Mucosa of descending colon (tissue), 3 donors: ENCODE measurements around the gene TSEN34. TPM values are rescaled to one million over a fixed set of nuclear protein-coding genes. Genes with fewer than 3 reads are reported as not detected.
"Not testable (repeated sequence)": the region's sequence is repeated elsewhere in the genome, so short reads cannot be mapped to it uniquely, and the experiment has no call there.

Source experiments
- ATAC-seq: fragments of 200-7000 bp; cut with Tn5 transposase; one replicate; pipeline ENCODE4 v1.9.1; 2020; ENCODE audit warnings: mild to moderate bottlenecking, moderate library complexity
- DNase-seq, 3 donors: peaks; one replicate each; pipeline ENCODE4 v3.0.0-alpha.2; 2020
- H3K36me3 ChIP-seq: fragments of 200-600 bp; one replicate; pipeline ENCODE4 v1.8.0; 2021; ENCODE audit warnings: low read depth, mild to moderate bottlenecking
- H3K4me1 ChIP-seq: fragments of 200-600 bp; one replicate; pipeline ENCODE4 v1.8.0; 2021; ENCODE audit warnings: low read depth, mild to moderate bottlenecking
- H3K4me3 ChIP-seq: fragments of 200-600 bp; one replicate; pipeline ENCODE4 v1.8.0; 2021; ENCODE audit warnings: mild to moderate bottlenecking
- H3K9me3 ChIP-seq: fragments of 200-600 bp; one replicate; pipeline ENCODE4 v1.8.0; 2021; ENCODE audit warnings: mild to moderate bottlenecking
- intact Hi-C, 2 donors: fragments of 100-400 bp; cut with DNase I in 1 of 2; cut with micrococcal nuclease in 1 of 2; formaldehyde crosslinking; loops; one replicate each; pipeline versions ENCODE4 v1.11.0 to v1.11.1; 2022; cut with DNase I, micrococcal nuclease
- total RNA-seq, 3 donors: library from RNA; stranded (reverse); fragmentation: NEBNext Ultra II Directional in 2 of 3; extraction: Animal tissue kit (Norgen Biotek cat#: 25700) in 2 of 3; gene quantifications; one replicate each; pipeline versions ENCODE4 v1.2.1 to v1.2.4, GENCODE V29; 2021 to 2023
- TF ChIP-seq, protein P1 (sequence below): fragments of 200-600 bp; IDR thresholded peaks from one replicate; pipeline ENCODE4 v1.8.0; 2022; ENCODE audit warnings: antibody characterized with exemption, mild to moderate bottlenecking
- donor health status: DM: no; HTN: no; CAD: no; lungs with moderate emphysema.
- donor health status: DM: no; HTN: no; CAD: no.
- donor health status: DM: no; HTN: yes; CAD: no.

TSEN34 gene
- total RNA-seq, 3 donors from 2014 or later = 35.0 to 40.3 (median 35.2) TPM

DNA sequence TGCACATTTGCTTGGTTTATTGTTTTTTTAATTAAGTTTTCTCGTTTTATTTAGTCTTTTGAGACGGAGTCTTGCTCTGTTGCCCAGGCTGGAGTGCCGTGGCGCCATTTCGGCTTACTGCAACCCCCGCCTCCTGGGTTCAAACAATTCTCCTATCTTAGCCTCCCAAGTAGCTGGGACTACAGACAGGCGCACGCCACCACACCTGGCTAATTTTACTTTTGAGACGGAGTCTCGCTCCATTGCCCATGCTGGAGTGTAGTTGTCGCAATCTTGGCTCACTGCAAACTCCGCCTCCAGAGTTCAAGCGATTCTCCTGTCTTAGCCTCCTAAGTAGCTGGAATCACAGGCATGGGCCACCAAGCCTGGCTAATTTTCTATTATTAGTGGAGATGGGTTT is 10.9 kb downstream of the TSEN34 start:
- no peak overlapping the region for H3K4me3 ChIP-seq
- no peaks in the 10 kb centered on the region for H3K9me3 ChIP-seq
- peaks cover 6% of the 10 kb centered on the region for H3K36me3 ChIP-seq
- TF ChIP-seq, protein P1, sequence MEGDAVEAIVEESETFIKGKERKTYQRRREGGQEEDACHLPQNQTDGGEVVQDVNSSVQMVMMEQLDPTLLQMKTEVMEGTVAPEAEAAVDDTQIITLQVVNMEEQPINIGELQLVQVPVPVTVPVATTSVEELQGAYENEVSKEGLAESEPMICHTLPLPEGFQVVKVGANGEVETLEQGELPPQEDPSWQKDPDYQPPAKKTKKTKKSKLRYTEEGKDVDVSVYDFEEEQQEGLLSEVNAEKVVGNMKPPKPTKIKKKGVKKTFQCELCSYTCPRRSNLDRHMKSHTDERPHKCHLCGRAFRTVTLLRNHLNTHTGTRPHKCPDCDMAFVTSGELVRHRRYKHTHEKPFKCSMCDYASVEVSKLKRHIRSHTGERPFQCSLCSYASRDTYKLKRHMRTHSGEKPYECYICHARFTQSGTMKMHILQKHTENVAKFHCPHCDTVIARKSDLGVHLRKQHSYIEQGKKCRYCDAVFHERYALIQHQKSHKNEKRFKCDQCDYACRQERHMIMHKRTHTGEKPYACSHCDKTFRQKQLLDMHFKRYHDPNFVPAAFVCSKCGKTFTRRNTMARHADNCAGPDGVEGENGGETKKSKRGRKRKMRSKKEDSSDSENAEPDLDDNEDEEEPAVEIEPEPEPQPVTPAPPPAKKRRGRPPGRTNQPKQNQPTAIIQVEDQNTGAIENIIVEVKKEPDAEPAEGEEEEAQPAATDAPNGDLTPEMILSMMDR = no peak
- peaks cover 50% of the 10 kb centered on the region for H3K4me1 ChIP-seq
- intact Hi-C loops = no loop called here
- DNase-seq = peak in 1 of 3 donors; percentile 31
- no peak for ATAC-seq

DNA sequence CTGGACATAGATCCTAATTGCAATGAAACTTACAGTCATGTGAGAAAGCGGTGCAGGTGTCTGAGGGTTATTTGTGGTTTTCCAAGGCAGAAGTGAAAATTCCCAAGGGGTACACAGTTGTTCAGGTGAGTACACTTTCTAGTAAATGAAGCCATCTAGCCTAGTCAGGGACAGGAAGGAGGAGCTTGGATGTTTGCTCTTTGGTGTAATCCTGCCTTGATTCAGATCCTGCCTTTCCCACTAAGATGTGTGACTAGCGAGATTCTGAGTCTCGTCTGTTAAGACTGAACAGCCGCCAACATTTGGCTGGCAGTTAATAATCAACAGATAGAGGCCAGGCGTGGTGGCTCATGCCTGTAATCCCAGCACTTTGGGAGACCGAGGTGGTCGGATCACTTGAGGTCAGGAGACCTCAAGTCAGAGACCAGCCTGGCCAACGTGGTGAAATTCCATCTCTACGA is 12.1 kb downstream of the TSEN34 start:
- H3K9me3 ChIP-seq = no peaks in the 10 kb centered on the region
- H3K36me3 ChIP-seq = peaks cover 7% of the 10 kb centered on the region
- no peak overlapping the region for H3K4me3 ChIP-seq
- intact Hi-C loops = no loop called here
- TF ChIP-seq, protein P1 = no peak
- peak; percentile 1 for ATAC-seq
- H3K4me1 ChIP-seq = peaks cover 57% of the 10 kb centered on the region
- peak in 2 of 3 donors; percentile 20 to 44 for DNase-seq

DNA sequence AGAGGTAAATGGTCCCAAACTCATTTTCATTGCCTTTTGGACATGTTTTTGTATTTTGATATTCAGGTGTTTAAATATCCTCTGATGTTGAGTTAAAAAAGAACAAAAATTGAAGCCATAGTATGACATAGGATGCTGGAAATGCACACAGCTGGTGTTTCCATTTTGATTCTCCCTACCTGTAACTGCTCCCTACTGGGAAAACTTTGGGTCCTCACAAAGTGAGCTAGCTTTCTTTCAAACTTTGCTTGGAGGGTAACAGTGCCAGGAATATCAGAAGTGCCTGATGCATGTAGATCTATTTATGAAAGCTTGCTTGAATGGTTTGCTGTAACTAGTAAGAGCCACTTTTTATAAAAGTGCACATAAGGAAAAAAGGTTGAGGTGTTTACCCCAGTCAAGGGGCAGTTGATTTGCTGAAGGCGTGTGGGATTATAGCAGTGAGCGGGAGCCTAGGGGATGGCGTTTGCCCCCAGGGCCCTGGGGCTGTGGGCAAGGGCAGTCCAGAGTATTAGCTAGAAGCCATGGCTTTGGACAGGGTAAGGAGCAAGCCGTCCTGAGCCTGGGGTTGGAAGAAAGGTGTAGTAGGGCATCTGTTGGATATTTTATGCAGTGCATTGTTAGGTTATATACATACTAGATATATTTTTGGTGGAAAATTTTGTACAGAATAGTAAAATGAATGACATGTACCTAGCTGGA is 13.8 kb downstream of the TSEN34 start:
- no peak for ATAC-seq
- no peak overlapping the region for H3K4me3 ChIP-seq

DNA sequence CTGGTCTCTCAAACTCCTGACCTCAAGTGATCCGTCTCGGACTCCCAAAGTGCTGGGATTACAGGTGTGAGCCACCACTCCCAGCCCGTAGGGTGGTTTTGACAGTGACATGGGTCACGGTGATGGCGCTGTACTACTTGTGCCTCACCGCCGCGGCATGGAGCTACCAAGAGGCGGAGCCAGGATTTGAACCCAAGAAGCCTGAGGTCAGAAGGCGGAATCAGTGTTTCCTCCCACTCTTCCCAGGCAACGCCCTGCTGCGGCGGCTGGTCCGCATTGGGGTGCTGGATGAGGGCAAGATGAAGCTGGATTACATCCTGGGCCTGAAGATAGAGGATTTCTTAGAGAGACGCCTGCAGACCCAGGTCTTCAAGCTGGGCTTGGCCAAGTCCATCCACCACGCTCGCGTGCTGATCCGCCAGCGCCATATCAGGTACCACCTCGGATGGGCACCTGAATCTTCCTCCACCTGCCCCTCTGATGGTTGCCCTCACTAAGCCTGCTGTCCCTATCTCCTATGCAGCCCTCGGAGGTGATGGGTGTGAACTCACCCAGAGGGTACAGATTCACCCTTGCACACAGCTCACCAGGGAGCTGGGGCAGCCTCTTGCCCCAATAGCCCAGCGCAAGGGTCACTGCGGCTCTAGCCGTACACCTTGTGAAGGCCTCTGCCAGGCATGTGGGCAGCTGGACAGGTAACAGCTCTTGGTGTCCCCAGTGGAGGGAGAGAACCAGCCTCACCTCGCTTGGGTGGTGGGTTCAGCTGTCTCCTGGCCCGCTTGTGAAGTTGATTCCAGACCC is 15.1 kb downstream of the TSEN34 start:
- ATAC-seq = no peak
- H3K9me3 ChIP-seq = no peaks in the 10 kb centered on the region
- intact Hi-C loops = no loop called here
- no peak overlapping the region for H3K4me3 ChIP-seq
- DNase-seq = peak in 1 of 3 donors; percentile 27
- H3K4me1 ChIP-seq = peaks cover 87% of the 10 kb centered on the region
- peaks cover 7% of the 10 kb centered on the region for H3K36me3 ChIP-seq
- TF ChIP-seq, protein P1 = no peak

More for the DNA sequence above, 13.8 kb downstream of the TSEN34 start:
- H3K36me3 ChIP-seq = peaks cover 7% of the 10 kb centered on the region
- TF ChIP-seq, protein P1 = no peak
- no peaks in the 10 kb centered on the region for H3K9me3 ChIP-seq
- H3K4me1 ChIP-seq = peaks cover 74% of the 10 kb centered on the region
- DNase-seq = peak in 1 of 3 donors; percentile 6
- intact Hi-C loops = no loop called here

DNA sequence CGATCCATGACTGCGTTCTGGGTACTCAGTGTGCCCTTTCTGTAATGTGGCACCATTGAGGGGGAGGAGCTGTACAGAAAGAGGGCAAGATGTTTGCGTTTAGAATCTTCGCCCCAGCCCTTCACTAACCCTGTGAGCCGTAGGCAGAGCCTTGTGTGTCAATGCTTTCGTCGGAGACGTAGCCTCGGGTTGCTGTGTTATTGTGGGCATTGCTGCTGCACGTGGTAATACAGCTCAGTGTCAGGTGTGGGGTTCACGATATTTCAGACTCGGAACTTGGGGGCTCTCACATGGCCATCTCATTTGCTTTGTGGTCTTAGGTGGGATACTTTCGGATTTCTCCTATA is 15.7 kb downstream of the TSEN34 start:
- H3K36me3 ChIP-seq = peaks cover 7% of the 10 kb centered on the region
- no peak overlapping the region for H3K4me3 ChIP-seq
- ATAC-seq (no peak), DNase-seq (no peak)
- H3K4me1 ChIP-seq = peaks cover 86% of the 10 kb centered on the region
- intact Hi-C loops = no loop called here
- TF ChIP-seq, protein P1 = no peak
- H3K9me3 ChIP-seq = no peaks in the 10 kb centered on the region

DNA sequence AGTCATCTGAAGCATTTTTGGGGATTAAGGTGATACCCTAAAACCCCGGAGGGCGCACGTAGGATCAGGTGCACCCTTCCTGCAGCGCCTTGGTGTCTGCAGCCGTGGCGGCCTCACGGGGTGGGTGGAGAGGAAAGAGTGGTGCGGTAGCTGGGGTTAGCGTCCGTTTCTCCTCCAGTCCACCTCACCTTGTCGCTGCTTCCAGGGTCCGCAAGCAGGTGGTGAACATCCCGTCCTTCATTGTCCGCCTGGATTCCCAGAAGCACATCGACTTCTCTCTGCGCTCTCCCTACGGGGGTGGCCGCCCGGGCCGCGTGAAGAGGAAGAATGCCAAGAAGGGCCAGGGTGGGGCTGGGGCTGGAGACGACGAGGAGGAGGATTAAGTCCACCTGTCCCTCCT is 16.1 kb downstream of the TSEN34 start:
- peaks cover 82% of the 10 kb centered on the region for H3K4me1 ChIP-seq
- H3K36me3 ChIP-seq, H3K9me3 ChIP-seq, ATAC-seq, H3K4me3 ChIP-seq, intact Hi-C loops: not testable (repeated sequence)
- DNase-seq = peak in 1 of 3 donors; percentile 29
